Ovary (tissue), 3 donors: ENCODE results near the gene DGKD.

Experiments used
- CTCF ChIP-seq, 3 donors: fragments of 450-650 bp in 2 of 3; fragments of 200-600 bp in 1 of 3; IDR thresholded peaks; one replicate each; pipeline versions ENCODE4 v1.5.1 to v1.8.0; 2016 to 2022; ENCODE audit warnings: antibody characterized with exemption in 3 of 3, mild to moderate bottlenecking in 1 of 3
- EP300 ChIP-seq: sonication (generic); formaldehyde crosslinking; IDR thresholded peaks from one replicate; pipeline ENCODE4 v1.6.1; 2017; ENCODE audit warnings: antibody characterized with exemption
- POLR2A ChIP-seq: fragments of 450-650 bp; IDR thresholded peaks from one replicate; pipeline ENCODE4 v1.6.1; 2017; ENCODE audit warnings: antibody characterized with exemption, mild to moderate bottlenecking, moderate library complexity
- donor health status: DM: no; HTN: no; CAD: no.

DNA sequence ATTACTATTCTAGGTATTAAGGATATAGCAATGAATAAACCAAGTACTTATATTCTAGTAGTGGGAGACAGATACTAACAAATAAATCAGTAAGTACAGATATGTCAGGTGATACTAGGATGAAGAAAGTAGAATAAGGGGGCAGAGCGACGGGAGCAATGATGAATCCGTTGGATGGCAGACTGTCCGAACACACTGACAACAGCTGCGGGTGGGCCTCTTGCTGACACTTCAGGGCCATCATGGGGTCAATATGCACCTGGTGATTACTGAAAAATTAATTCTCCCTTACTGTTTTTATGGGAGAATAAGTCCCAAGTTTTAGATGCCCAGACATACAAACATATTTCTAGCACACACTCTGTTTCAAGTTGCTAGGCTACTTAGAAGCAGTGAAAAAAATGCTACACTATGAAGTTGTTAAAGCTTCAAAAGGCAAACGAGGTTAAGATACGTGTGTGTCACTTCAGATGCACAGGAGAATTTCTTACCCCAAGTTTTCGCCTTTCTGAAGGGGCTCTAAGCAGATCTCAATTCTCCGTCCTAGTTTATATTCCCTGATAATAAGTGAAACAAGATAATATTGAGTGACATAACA lies 133.6 kb downstream of the DGKD start:
- no peak for TF ChIP-seq CTCF (IDR thresholded peaks at IDR 0.05)
- no peak for TF ChIP-seq POLR2A
- no peak for TF ChIP-seq EP300
